HepG2 (cell line): ENCODE data around the gene PDGFRA.

Experiments
- KAT8 ChIP-seq: IDR thresholded peaks from 2 replicates; pipeline ENCODE4 v1.6.1; 2016; ENCODE audit warnings: missing genetic modification reagents, missing compliant biosample characterization
- PHF20 ChIP-seq: sonication (generic); formaldehyde crosslinking; IDR thresholded peaks from 2 replicates; pipeline ENCODE4 v1.5.0; 2020; ENCODE audit warnings: mild to moderate bottlenecking, missing genetic modification reagents
- POLR2A ChIP-seq, 2 experiments: IDR thresholded peaks; 2 replicates each; pipeline ENCODE4 v1.6.1; 2011; ENCODE audit warnings: low read depth in 2 of 2, low read length in 2 of 2, mild to moderate bottlenecking in 1 of 2, moderate library complexity in 1 of 2; ENCODE audit not compliant: insufficient read depth in 1 of 2
- POLR2AphosphoS5 ChIP-seq: IDR thresholded peaks from 2 replicates; pipeline ENCODE4 v1.6.1; 2012; ENCODE audit warnings: low read depth, low read length
- RBFOX2 ChIP-seq: fragments of 200-400 bp; formaldehyde crosslinking; IDR thresholded peaks from 2 replicates; pipeline ENCODE4 v1.6.1; 2017; ENCODE audit warnings: low read depth, mild to moderate bottlenecking, low read length
- SAFB2 ChIP-seq: sonication (generic); formaldehyde crosslinking; IDR thresholded peaks from 2 replicates; pipeline ENCODE4 v1.5.1; 2020; ENCODE audit warnings: missing genetic modification reagents, low read depth, mild to moderate bottlenecking, borderline replicate concordance
- TEAD2 ChIP-seq: sonication (generic); formaldehyde crosslinking; IDR thresholded peaks from 2 replicates; pipeline ENCODE4 v1.9.0; 2021; ENCODE audit warnings: missing genetic modification reagents
- TF ChIP-seq, protein P1 (sequence below): sonication (generic); formaldehyde crosslinking; IDR thresholded peaks from 2 replicates; pipeline ENCODE4 v1.5.0; 2020; ENCODE audit warnings: missing genetic modification reagents
- TF ChIP-seq, protein P2 (sequence below): sonication (generic); formaldehyde crosslinking; IDR thresholded peaks from 2 replicates; pipeline ENCODE4 v1.5.0; 2020; ENCODE audit warnings: mild to moderate bottlenecking, missing genetic modification reagents, moderate library complexity
- TF ChIP-seq, protein P3 (sequence below): sonication (generic); formaldehyde crosslinking; conservative IDR thresholded peaks from 2 replicates; pipeline ENCODE4 v1.4.0; 2020; ENCODE audit warnings: missing genetic modification reagents

DNA sequence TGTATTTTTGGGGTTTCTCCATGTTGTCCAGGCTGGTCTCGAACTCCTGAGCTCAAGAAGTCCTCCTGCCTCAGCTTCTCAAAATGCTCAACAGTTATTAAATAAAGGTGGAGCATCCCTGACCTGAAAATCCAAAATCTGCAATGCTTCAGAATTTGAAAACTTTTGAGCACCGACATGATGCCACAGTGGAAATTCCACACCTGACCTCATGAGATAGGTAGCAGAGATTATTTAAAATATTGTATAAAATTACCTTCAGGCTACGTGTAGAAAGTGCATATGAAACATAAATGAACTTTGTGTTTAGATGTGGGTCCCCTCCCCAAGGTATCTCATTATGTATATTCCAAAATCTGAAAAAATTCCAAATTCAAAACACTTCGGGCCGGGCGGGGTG lies 42.7 kb upstream of the PDGFRA start:
- TF ChIP-seq POLR2AphosphoS5: no peak
- TF ChIP-seq, protein P1, sequence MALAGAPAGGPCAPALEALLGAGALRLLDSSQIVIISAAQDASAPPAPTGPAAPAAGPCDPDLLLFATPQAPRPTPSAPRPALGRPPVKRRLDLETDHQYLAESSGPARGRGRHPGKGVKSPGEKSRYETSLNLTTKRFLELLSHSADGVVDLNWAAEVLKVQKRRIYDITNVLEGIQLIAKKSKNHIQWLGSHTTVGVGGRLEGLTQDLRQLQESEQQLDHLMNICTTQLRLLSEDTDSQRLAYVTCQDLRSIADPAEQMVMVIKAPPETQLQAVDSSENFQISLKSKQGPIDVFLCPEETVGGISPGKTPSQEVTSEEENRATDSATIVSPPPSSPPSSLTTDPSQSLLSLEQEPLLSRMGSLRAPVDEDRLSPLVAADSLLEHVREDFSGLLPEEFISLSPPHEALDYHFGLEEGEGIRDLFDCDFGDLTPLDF (CRISPR knock-in tag): no peak
- TF ChIP-seq, protein P2, sequence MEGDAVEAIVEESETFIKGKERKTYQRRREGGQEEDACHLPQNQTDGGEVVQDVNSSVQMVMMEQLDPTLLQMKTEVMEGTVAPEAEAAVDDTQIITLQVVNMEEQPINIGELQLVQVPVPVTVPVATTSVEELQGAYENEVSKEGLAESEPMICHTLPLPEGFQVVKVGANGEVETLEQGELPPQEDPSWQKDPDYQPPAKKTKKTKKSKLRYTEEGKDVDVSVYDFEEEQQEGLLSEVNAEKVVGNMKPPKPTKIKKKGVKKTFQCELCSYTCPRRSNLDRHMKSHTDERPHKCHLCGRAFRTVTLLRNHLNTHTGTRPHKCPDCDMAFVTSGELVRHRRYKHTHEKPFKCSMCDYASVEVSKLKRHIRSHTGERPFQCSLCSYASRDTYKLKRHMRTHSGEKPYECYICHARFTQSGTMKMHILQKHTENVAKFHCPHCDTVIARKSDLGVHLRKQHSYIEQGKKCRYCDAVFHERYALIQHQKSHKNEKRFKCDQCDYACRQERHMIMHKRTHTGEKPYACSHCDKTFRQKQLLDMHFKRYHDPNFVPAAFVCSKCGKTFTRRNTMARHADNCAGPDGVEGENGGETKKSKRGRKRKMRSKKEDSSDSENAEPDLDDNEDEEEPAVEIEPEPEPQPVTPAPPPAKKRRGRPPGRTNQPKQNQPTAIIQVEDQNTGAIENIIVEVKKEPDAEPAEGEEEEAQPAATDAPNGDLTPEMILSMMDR: no peak
- TF ChIP-seq RBFOX2: no peak
- TF ChIP-seq KAT8 (CRISPR knock-in tag): no peak
- TF ChIP-seq SAFB2 (CRISPR knock-in tag): no peak
- no peak for TF ChIP-seq POLR2A (IDR thresholded peaks at IDR 0.05; ENCODE audit: insufficient read depth in 1 of 2, low read depth in 2 of 2, low read length in 2 of 2)
- TF ChIP-seq TEAD2 (CRISPR knock-in tag): no peak
- TF ChIP-seq PHF20: no peak
- TF ChIP-seq, protein P3, sequence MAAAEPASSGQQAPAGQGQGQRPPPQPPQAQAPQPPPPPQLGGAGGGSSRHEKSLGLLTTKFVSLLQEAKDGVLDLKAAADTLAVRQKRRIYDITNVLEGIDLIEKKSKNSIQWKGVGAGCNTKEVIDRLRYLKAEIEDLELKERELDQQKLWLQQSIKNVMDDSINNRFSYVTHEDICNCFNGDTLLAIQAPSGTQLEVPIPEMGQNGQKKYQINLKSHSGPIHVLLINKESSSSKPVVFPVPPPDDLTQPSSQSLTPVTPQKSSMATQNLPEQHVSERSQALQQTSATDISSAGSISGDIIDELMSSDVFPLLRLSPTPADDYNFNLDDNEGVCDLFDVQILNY (CRISPR knock-in tag): no peak
